GM18867 (cell line): ENCODE results near the gene TBCB.
"Not testable (repeated sequence)": the region's sequence is repeated elsewhere in the genome, so short reads cannot be mapped to it uniquely, and the experiment has no call there.

Source experiments
- ATAC-seq: cut with Tn5 transposase; IDR thresholded peaks from one replicate; pipeline ENCODE4 v1.9.1; 2021; ENCODE audit warnings: mild to moderate bottlenecking, moderate library complexity; ENCODE audit not compliant: unreplicated experiment

Gene TBCB

DNA sequence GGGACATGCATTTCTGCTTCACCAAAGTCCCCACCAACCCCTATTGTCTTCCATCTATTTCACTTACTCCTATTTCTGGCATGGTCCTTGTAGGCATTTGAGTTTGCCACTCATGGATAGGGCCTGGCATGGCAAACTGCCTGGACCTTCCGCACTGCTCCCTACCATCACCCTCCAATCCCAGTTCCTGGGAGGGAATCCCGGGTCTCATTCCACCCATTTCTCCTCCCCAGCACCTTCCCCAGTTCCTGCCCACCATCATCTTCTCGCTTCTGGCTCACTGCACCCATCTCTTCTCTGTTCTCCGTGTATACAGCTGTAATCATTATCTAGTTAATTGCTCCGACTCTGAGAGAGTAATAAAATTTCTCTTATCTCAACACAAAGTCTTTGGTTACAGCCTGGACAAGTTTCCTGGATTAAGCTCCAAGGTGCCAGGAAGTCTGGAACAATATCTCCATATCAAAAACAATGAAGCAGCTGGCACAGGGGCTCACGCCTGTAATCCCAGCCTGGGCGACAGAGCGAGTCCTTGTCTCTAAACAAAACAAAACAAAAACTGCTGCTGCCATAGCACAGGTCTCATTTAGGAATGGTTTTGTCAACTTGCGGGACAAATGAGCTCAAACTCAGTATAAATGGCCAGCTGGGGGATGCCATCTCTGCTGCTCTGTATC, 54.0 kb downstream of the TBCB start:
- no peak for ATAC-seq

DNA sequence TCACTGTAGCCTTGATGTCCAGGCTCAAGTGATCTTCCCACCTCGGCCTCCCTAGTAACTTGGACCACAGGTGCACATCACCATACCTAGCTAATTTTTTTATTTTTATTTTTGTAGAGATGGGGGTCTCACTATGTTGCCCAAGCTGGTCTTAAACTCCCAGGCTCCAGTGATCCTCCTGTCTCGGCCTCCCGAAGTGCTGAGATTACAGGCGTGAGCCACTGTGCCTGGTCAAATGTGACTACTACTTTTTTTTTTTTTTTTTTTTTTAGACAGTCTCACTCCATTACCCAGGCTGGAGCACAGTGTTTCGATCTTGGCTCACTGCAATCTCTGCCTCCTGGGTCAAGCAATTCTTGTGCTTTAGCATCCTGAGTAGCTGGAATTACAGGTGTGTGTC, 57.6 kb downstream of the TBCB start:
- no peak for ATAC-seq

DNA sequence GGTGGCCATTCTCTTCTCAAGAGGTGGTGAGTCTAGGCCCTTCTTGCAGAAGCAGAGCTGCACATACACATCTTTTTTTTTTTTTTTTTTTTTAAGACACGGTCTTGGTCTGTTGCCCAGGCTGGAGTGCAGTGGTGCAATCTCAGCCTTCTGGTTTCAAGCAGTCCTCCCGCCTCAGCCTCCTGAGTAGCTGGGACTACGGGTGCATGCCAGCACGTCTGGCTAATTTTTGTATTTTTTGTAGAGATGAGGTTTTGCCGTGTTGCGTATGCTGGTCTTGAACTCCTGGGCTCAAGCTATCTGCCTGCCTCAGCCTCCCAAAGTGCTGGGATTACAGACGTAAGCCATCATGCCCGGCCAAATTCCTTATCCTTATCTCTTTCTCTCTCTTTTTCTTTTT, 58.6 kb downstream of the TBCB start:
- not testable (repeated sequence) for ATAC-seq
